SH-SY5Y (cell line): ENCODE data around the gene CENPE.

Source experiments
- GATA2 ChIP-seq: IDR thresholded peaks from 2 replicates; pipeline ENCODE4 v1.6.1; 2011; ENCODE audit warnings: mild to moderate bottlenecking, low read depth, low read length
- GATA3 ChIP-seq: IDR thresholded peaks from 2 replicates; pipeline ENCODE4 v1.6.1; 2011; ENCODE audit warnings: low read depth, mild to moderate bottlenecking, low read length, moderate library complexity

DNA sequence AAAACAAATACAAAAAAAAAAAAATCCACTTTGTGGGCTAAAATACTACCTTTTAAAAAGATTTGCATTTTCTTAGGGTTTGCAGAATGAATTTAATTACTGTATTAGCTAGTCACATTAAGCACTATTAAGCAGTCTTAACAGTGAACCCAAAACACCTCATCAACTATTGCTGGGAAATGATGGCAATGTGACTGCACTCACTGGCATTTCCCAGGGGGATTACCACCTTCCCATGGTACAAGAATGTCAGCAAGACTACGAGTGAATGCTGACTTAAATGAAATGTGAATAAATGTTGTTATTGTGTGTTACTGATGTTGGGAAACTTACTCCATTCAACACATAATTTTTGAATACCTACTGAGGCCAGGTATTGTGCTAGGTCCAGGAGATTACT is 111.6 kb downstream of the CENPE start:
- TF ChIP-seq GATA2, result no peak
- TF ChIP-seq GATA3, result no peak
